Posterior cingulate gyrus (tissue), 11 donors: ENCODE measurements around the gene MEI1.
"Not testable (repeated sequence)": the region's sequence is repeated elsewhere in the genome, so short reads cannot be mapped to it uniquely, and the experiment has no call there.

Experiments
- DNase-seq, 10 donors: peaks; one replicate each; pipeline versions ENCODE4 v3.0.0 to v3.0.0-alpha.2; 2020 to 2021; ENCODE audit warnings: mixed read lengths in 3 of 10
- intact Hi-C: fragments of 100-400 bp; cut with DNase I; formaldehyde crosslinking; loops from one replicate; pipeline ENCODE4 v1.15.1; 2023

Gene MEI1

DNA sequence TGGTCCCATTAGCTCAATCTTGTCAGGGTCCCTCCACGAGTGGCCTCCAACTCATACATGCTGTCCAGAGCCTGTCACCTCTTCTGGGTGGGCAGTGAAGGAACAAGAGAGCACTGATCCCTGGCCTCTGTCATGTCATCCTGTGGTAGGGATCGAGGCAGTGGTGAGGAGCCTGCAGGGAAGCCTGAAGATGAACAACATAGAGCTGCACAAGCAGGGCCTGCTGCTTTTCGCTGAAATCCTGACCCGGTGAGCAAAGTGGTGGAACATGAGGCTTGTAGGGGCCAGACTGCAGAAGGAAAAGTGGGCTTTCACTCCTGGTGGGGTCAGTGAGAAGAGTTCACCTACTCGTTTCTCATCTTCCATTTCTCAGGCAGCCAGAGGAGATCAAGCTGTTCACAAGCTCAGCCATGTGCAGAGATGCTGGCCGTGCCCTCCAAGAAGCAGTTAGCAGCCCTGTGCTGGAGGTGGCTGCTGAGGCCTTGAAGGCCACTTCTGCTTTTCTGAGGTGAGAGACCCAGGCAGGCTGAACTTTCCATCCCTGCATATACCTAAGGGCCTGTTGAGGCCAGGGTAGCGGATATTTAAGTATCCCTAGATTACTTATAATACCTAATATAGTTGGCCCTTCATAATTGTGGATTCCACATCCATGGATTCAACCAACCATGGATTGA, 32.9 kb downstream of the MEI1 start:
- DNase-seq = peak in 1 of 10 donors; percentile 55
- intact Hi-C loops = no loop called here

DNA sequence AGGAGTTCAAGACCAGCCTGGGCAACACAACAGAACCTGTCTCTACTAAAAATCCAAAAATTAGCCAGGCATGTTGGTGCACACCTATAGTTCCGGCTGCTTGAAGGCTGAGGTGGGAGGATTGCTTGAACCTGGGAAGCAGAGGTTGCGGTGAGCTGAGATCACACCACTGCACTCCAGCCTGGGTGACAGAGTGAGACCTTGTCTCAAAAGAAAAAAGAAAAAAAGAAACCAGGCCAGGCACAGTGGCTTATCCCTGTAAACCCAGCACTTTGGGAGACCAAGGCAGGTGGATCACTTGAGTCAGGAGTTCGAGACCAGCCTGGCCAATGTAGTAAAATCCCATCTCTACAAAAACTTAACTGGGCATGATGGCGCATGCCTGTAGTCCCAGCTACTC, 33.9 kb downstream of the MEI1 start:
- intact Hi-C loops = not testable (repeated sequence)
- peak in 1 of 10 donors; percentile 55 for DNase-seq

DNA sequence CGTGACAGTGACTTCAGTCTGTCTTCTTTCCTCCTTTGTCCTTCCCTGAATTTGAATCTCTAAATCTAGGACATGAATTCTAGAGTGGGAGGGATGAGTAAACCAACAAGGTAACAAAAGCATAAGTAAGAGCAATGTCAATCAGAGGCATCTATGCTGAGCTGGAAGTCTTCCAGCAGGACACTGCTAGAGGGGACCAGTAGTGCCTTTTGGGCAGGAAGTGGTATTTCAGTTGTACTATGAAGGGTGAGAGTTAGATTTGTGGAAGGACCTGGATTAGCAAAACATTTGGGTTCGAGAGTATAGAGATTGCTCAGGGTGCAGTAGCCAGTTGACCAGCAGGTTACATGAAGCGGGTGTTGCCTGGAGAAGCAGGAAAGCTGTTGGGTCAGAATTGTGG, 40.3 kb downstream of the MEI1 start:
- DNase-seq = no peak
- intact Hi-C loops = no loop called here

DNA sequence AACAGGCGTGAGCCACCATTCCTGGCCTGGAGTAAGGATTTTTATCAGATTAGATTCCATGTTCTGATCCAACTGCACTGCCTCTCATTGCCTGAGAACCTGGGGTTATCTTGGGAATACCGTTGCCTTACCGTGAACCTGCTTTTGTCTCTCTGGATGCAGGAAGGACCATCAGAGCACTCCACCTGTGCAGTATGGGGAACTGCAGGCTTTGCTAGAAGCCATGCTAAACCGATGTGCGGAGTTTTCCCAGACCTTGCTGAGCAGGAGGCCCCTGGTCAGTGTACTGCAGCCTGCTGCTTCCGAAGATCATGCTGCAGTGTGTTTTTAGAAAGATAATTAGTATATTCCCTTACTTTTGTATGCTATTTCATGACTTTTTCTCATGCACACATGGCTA, 43.6 kb downstream of the MEI1 start:
- DNase-seq = peak in 1 of 10 donors; percentile 24
- intact Hi-C loops = no loop called here

DNA sequence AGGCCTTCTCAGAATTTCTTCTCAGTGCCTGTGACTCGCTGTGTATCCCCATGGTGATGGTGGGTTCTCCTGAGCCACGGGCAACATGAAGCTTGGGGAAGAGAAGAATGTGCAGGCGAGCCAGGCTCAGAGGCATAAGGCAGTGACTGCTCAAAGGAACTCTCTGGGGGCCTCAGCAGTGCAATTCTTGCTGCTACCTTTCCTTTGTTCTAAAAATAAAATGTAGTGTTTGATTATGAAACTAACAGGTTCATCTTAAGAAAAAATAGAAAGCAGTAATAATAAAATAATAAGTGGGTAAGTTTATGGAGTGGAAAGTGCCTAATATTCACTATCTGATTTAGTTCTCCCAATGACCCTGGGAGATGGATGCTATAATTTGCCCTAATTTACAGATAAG, 46.7 kb downstream of the MEI1 start:
- peak in 1 of 10 donors; percentile 64 for DNase-seq
- intact Hi-C loops = loop anchor here (1.0 kb wide), 1 partner anchor 195 kb away; no protein-coding TSS in a partner anchor

DNA sequence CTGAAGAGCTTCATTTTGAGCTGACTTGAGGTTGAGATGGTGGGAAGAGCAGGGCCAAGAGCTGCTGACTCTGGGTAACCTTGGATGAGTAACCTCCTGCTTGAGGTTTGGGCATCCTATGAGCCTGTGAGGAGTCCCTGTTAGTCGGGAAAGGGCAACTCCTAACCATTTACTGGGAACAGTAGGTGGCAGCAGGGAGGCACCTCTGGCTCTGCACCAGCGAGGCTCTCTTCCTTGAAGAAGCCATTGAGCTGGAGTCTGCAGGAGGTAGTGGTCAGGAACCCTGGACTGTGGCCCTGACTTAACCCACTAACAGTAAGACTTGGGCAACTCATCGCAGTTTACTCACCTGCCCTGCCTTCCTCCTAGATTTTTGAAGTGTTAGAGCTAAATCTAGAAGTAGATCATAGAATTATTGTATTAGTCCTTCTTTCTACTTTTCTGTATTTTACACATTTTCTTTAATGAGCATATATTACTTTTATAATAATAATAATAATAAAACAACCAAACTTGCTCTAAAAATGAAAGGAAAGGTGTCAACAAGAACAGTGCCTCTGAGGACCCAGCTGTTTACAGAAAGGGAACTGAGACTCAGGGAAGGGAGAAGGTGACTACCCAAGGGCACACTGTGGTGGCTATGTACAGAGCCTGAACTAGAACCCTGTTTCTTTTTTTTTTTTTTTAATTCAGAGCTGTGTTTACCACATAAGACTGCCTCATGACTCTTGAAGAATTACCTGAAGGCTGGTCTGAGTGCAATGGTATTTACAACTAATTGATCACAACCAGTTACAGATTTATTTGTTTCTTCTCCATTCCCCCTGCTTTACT, 47.5 kb downstream of the MEI1 start:
- intact Hi-C loops = loop anchor here (1.0 kb wide), 1 partner anchor 195 kb away; no protein-coding TSS in a partner anchor
- DNase-seq = peak; percentile 43 to 96 (median 70)

DNA sequence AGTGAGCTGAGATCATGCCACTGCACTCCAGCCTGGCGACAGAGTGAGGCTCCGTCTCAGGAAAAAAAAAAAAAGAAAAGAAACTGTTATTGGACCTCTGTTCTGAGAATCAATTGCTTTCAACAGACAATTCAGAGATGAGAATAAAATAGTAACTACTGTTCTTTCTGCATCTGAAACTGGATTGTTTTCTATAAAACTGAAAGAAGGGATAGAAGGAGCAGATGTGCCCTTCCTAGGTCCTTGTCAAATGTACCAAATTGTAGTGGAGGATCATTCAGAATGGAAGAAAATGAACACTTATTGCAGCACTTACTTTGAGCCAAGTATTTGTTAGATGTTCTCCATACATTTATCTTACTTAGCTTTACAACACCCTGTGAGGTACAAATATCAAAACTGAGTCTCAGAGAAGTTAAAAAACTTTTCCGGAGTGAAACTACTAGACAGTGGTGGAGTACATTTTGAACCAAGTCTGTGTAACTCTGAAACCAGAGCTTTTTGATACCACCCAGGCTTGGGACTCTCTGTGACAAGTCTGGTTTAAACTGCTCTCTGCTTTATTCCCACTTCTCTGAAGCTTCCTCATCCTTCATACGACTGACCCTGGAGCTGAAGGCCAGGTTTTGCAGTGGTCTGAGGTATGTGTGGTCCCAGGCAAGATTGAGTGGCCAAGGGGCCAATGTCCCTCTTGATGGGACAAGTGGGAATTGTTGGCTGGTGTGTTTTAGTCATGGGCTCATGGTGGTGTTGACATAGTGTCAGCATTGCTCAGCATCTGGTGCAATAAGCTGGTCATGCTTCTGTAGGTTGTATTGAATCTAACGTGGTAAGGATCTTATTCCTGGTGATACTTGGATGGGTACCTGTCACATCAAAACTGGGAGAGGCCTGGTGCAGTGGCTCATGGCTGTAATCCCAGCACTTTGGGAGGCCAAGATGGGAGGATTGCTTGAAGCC, 53.0 kb downstream of the MEI1 start:
- intact Hi-C loops = no loop called here
- no peak for DNase-seq

DNA sequence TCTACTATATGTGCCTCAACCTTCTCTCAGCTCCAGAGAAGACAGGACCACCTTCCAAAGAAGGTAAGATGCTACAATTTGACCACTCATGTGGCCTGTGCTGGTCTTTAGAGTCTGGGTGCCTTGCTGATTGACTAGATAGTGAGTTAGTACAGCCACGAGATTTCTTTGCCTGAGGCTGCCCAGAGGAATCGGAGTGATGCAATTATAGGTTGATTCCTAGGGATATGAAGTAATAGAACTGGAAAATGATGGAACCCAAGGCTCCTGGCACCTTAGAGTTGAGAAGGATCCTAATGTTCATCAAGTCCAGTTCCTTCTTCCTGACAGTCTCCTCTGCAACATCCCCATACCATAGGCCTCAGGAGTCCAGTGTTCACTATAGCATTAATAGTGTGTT, 54.7 kb downstream of the MEI1 start:
- DNase-seq = no peak
- intact Hi-C loops = no loop called here

DNA sequence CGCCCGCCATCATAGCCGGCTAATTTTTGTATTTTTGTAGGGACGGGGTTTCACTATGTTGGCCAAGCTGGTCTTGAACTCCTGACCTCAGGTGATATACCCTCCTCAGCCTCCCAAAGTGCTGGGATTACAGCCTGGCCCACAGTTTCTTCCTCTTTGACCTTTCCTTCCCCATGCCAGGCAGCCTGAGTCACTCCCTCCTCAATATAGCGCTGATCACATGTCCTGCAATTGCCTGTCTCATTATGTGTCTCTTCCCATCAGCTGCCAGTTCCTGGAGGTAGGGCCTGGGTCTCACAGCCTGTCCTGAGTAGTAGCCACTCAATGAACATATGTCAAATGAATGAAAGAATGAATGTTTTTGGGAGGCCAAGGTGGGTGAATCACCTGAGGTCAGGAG, 58.2 kb downstream of the MEI1 start:
- intact Hi-C loops = no loop called here
- DNase-seq = peak in 1 of 10 donors; percentile 7

DNA sequence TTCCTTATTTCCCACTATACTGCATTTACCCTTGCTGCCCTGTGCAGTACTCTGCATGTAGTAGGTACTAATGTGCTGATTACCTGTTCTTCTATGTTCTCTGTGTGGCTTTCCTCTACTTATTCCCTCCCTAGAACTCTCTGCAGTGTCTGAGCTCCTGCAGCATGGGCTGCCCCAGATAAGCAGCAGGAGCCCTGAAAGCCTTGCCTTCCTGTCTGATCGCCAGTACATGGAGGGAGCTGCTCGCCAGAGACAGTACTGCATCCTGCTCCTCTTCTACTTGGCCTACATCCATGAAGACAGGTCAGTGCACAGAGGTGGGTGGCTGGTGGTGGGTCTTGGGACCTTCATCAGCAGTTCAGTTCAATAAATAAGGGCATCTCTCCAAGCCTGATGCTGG, 58.9 kb downstream of the MEI1 start:
- peak in 1 of 10 donors; percentile 45 for DNase-seq
- intact Hi-C loops = no loop called here

DNA sequence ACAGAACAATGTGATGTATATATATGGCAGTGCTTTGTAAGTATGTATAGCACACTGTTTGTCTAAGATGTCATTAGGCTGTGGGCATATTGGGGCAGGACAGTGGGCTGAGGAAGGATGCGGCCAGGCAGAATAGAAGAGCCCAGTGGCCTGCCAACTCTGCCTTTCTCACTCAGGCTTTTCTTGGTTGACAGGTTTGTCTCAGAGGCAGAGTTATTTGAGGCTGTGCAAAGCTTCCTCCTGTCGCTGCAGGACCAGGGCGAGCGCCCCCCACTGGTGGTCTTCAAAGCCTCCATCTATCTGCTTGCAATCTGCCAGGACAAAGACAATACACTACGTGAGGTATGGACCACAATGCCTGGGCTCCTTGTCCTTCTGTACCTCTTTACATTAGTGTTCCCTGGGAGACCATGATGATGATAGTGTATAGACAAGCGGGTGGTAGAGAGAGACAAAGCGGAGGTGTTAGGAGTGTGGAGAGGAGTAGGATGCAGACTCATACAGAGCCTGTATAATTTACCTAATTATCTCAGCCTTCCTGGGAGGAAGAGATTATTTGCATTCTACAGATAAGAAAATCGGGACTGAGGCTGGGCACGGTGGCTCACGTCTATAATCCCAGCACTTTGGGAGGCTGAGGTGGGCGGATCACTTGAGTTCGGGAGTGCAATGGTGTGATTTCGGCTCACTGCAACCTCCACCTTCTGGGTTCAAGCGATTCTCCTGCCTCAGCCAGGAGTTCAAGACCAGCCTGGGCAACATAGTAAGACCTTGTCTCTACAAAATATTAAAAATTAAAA, 63.9 kb downstream of the MEI1 start:
- intact Hi-C loops = no loop called here
- peak in 5 of 10 donors; percentile 14 to 87 (median 21) for DNase-seq

DNA sequence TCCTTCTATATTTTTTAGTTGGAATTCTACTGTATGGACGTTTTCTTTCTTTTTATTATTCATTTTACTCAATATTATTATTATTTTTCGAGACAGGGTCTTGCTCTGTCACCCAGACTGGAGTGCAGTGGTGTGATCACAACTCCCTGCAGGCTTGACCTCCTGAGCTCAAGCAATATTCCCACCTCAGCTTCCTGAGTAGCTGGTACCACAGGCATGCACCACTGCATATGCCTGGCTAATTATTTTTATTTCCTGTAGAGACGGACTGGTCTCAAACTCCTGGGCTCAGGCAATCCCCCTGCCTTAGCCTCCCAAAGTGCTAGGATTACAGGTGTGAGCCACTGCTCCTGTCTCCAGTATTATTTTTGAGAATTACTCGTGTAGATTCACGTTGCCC, 67.2 kb downstream of the MEI1 start:
- intact Hi-C loops = no loop called here
- no peak for DNase-seq

DNA sequence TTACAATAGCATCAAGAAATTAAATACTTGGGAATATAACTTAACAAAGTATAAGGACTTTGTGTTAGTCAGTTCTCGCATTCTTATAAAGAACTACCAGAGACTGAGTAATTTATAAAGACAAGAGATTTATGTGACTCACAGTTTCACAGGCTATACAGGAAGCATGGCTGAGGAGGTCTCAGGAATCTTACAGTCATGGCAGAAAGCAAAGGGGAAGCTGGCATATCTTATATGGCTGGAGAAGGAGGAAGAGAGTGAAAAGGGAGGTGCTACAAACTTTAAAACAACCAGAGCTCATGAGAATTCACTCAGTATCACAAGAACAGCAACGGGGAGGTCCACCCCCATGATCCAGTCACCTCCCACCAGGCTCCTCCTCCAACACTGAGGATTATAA, 69.1 kb downstream of the MEI1 start:
- peak in 1 of 10 donors; percentile 7 for DNase-seq
- intact Hi-C loops = no loop called here

DNA sequence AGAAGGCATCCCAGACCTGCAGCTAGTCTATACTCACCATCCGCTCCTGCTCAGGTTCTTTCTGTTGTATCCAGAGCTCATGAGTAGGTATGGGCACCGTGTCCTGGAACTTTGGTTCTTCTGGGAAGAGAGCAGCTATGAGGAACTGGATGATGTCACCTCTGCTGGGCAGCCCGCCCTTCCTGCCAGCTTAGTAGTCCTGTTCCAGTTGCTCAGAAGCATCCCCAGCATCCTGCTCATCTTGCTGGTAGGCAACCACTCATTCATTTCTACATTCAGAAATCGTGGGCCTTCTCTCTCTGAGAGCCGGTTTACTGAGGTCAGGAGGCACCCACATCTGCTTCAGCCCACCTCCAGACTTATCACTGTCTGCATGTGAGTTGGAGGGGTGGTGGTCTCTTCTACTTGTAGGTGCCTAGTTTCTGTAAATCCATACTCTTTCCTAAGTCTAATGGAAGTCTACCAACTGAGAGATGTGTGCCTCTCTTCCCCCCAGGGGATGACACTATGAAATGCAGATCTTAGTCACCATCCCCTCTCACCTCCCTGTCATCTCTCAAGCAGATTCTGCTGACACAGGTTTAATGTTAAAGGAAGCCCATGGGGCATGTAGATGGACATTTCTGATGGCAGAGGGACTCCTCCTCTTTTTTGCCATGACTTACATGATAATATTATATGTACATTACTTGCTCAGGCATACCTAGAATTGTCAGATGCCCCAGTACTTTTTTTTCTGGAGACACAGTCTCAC, 71.6 kb downstream of the MEI1 start:
- intact Hi-C loops = no loop called here
- no peak for DNase-seq

DNA sequence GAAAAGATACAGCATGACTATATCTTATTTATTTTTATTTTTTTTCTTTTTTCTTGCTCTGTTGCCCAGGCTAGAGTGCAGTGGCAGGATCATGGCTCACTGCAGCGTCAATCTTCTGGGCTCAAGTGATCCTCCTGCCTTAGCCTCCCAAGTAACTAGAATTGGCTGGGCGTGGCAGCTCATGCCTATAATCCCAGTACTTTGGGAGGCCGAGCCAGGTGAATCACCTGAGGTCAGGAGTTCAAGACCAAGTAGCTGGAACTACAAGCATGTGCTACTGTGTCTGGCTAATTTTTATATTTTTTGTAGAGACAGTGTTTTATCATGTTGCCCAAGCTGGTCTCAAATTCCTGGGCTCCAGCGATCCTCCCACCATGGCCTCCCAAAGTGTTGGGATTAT, 72.9 kb downstream of the MEI1 start:
- intact Hi-C loops = no loop called here
- DNase-seq = peak in 1 of 10 donors; percentile 15

DNA sequence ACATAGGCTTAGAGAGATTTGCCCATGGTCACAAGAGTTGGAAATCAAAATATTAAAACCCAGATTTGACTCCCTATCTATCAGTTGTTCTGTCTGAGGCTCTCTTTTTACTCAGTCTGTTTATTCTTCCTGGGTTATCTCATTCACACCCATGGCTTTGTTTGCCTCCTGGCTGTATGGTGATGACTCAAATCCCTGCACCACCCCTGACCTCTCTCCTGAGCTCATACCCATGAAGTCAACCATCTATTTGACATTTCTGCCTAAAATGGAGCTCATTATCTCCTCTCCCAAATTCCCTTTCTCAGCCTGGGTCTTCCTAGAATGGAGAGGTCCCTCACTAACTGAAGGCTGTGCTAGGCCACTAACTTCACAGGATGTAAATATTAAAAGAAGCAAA, 73.3 kb downstream of the MEI1 start:
- intact Hi-C loops = no loop called here
- DNase-seq = no peak

DNA sequence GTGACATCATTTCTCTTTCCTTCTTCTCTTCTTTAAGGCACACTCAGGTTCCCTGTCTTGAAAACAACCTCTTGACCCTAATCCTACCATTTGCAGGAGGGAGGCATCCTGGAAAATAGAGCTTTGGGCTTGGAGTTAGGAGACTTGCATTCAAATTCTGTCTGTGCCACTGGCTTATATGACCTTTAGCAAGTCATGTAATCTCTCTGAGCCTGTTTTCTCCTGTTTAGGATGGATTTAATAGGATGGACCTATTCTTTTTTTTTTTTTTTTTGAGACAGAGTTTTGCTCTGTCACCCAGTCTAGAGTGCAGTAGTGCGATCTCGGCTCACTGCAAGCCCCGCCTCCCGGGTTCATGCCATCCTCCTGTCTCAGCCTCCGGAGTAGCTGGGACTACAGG, 76.0 kb downstream of the MEI1 start:
- no peak for DNase-seq
- intact Hi-C loops = no loop called here

DNA sequence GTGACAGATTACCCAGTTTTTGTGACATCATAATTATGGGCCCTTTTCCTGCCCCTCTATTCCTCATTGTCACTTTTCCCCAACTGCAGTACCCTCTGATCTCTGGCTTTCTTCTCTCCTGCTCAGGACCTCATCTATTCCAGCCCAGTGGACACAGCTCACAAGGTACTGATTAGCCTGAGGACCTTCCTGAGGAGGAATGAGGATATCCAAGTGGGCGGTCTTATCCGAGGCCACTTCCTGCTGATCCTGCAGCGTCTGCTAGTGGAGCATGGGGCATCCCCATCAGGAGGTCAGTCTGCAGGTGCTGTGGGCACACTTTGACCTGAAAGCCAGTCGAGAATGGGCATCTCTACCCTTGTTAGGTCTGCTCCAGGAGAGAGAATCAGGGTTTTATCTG, 76.7 kb downstream of the MEI1 start:
- DNase-seq = no peak
- intact Hi-C loops = no loop called here

DNA sequence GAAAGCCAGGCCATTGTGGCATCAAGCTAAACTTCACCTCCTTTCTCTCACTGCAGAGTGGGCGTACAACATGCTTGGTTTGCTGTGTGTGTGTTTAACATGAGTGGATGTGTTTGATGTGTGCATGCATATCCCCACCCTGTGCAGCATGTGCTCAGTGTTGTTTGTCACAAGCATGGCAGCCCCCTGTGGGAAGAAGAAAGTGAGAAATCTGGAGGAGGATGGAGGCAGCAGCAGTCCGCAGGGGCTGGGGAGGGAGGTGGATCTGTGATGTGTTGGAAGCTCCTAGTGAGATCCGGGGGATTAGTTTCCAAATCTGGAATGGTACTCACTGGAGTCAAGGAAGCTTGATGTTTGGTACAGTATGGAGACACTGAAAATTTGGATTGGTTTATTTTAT, 77.1 kb downstream of the MEI1 start:
- DNase-seq = peak in 2 of 10 donors; percentile 14 to 75
- intact Hi-C loops = no loop called here
